ENCODE data around the gene QDPR.

Gene QDPR

DNA sequence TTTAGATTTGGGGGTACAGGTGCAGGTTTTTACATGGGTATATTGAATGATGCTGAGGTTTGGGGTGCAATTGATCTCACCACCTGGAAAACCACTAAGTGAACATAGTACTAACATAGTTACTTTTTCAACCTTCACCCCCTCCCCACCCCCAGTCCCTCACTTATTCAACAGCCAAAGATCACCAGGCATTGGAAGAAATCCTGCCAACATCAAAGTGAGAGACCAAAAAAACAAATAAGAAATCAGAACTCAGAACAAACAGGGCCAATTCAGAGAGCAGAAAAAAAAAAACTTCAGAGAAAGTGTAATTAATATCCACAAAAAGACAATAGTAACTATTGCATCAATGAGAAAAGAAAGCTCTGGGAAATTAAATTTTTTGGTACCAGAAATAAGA lies 44.6 kb upstream of the QDPR start:
- Histone ChIP-seq H3K27ac (no peak overlapping the region), H3K4me3 (no peak overlapping the region)
- TF ChIP-seq, protein P1, sequence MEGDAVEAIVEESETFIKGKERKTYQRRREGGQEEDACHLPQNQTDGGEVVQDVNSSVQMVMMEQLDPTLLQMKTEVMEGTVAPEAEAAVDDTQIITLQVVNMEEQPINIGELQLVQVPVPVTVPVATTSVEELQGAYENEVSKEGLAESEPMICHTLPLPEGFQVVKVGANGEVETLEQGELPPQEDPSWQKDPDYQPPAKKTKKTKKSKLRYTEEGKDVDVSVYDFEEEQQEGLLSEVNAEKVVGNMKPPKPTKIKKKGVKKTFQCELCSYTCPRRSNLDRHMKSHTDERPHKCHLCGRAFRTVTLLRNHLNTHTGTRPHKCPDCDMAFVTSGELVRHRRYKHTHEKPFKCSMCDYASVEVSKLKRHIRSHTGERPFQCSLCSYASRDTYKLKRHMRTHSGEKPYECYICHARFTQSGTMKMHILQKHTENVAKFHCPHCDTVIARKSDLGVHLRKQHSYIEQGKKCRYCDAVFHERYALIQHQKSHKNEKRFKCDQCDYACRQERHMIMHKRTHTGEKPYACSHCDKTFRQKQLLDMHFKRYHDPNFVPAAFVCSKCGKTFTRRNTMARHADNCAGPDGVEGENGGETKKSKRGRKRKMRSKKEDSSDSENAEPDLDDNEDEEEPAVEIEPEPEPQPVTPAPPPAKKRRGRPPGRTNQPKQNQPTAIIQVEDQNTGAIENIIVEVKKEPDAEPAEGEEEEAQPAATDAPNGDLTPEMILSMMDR (IDR thresholded peaks at IDR 0.05) = no peak
- no peak for DNase-seq (ENCODE audit: low spot score)

DNA sequence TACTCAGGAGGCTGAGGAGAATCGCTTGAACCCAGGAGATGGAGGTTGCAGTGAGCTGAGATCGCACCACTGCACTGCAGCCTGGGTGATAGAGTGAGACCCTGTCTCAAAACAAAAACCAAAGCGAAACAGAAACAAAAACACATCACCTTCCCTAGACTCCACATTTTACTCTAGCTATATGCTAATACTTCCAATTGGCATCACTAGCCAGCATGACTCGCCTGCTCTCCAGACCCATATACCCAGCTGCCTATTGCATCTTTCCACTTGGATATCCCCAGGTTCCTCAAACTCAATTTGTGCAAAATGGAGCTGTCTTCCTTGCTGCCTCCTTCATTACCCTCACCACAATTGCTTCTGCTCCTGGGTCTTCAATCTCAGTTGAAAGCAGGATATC lies 42.7 kb upstream of the QDPR start:
- no peak overlapping the region for H3K4me3 ChIP-seq
- TF ChIP-seq, protein P1 (IDR thresholded peaks at IDR 0.05) = no peak
- no peak for DNase-seq (ENCODE audit: low spot score)
- no peak overlapping the region for H3K27ac ChIP-seq

DNA sequence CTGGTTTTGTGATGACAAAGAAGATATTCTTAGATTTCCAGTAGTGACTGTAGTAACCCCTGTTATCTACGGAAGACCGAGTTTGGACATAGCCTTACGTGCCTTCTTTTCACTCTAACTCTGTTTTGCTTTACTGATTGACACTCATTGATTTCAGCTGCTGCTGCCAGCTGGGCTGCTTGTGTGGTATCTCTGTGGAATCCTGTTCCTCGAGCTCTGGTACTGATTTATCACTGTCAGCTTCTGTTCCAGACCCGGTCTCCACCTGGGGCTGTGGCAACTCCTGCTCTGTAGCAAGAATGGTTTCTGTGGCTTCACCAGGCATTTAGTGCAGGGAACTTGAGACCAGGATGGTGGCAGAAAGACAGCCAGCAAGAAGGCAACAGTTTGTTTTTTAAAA lies 40.5 kb upstream of the QDPR start:
- DNase-seq (ENCODE audit: low spot score) = no peak
- TF ChIP-seq, protein P1 (IDR thresholded peaks at IDR 0.05) = no peak
- Histone ChIP-seq H3K4me3 (no peak overlapping the region), H3K27ac (no peak overlapping the region)

DNA sequence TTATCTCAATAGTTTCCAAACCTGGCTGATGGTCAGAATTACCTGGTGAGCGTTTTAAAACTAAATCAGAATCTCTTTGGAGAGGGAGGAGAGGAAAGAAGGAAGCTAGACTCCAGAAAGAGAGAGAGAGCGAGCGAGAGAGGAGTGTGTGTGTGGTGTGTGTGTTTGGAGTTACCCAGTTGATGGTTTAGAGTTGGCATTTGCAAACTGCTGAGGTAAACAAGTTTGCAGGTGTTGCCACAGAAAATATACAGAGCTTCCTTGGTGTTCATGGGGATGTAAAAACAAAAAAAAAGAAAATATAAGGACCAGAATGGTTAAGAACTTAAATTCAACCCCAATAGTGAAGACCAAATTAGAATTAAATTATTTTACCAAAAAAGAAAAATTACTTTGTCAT lies 38.7 kb upstream of the QDPR start:
- DNase-seq (ENCODE audit: low spot score) = no peak
- TF ChIP-seq, protein P1 (IDR thresholded peaks at IDR 0.05) = no peak
- Histone ChIP-seq H3K27ac (no peak overlapping the region), H3K4me3 (no peak overlapping the region)

DNA sequence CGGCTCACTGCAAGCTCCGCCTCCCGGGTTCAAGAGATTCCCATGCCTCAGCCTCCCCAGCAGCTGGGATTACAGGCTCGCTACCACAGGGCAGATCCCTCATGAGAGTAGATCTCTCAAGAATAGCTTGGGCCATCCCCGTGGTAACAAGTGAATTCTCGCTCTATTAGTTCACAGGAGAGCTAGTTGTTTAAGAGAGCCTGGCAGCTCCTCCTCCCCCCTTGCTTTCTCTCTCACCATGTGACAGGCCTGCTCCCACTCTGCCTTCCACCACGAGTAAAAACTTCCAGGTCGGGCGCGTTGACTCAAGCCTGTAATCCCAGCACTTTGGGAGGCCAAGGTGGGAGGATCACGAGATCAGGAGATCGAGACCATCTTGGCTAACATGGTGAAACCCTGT lies 34.8 kb upstream of the QDPR start:
- H3K4me3 ChIP-seq = no peak overlapping the region
- TF ChIP-seq, protein P1 (IDR thresholded peaks at IDR 0.05) = no peak
- no peak overlapping the region for H3K27ac ChIP-seq
- DNase-seq (ENCODE audit: low spot score) = no peak

DNA sequence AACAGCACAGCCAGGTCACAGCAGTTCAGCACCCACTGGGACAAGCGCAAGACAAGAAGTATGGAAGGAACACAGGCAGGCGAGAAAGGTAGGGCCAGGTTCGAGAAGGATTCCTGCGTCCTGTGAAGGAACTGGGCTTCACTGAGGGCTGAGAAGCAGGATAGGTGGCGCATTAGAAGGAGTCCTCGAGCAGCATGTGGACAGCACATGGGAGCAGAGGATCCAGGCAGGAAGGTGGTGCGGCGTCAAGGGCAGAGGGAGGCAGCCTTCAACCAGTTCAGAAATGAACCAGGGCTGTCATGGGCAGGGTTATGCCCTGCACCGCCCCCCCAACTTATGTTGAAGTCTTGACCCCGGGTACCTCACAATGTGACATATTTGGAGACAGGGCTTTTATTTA lies 34.3 kb upstream of the QDPR start:
- no peak for DNase-seq (ENCODE audit: low spot score)
- no peak overlapping the region for H3K27ac ChIP-seq
- TF ChIP-seq, protein P1 (IDR thresholded peaks at IDR 0.05) = no peak
- no peak overlapping the region for H3K4me3 ChIP-seq

DNA sequence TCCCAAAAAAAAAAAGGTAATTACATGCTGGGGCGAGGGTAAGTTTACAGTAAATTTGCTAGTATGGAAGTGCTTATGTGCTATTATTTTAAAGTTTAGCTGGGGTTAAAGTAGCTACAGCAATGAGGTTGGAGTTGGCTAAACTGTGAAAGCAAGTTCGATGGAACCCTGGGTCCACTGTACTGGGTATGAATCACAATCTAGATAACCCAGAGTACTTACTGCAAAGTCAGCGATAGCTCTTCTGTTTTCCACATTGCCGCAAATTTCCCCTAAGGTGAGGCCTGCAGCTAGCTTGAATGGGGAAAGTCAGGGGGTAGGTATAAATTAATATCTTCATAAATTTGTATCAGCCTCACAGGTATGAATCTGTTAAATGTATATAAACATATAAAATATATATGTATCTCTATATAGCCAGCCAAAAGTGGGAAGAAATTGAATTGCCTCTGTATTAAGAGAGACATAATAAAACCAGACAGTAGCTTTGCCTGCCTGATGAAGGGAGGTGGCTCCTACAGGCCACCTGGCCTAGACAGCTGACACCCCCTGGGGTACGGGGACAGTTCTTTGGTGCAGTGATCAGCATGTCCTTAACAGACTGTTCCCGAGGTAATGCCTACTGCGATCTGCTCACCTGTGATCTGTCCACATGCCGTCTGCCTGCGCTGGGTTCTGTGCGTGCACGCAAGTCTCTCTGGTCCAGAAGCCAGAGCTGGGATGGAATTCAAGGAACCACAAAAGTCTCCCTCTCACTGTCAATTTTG lies 33.7 kb upstream of the QDPR start:
- no peak for DNase-seq (ENCODE audit: low spot score)

More for the DNA sequence above, 33.7 kb upstream of the QDPR start:
- TF ChIP-seq, protein P1 (IDR thresholded peaks at IDR 0.05) = no peak
- Histone ChIP-seq H3K27ac (no peak overlapping the region), H3K4me3 (no peak overlapping the region)

Data from coronary artery (tissue), 2 donors.